Measurements from ENCODE around the gene PPP1R26.

Gene PPP1R26

GRCh38 chr9:135506327-135507103, 26.9 kb downstream of the PPP1R26 start:
- peaks cover 0 to 38% of the 10 kb centered on the region in 2 experiments; a peak in 2 of 3 replicates for H3K36me3 ChIP-seq (ENCODE audit: control insufficient read depth in 2 of 2, insufficient read depth in 1 of 2, low read length in 2 of 2)
- POLR2A ChIA-PET: interaction anchor here (0.8 to 1.9 kb wide), 3 partner anchors 20 to 26 kb away, joined by 3 to 6 read pairs (median 4); no protein-coding TSS in a partner anchor
- H3K9me3 ChIP-seq (ENCODE audit: control insufficient read depth, insufficient read depth, low read depth, low read length): no peaks in the 10 kb centered on the region
- H3K4me3 ChIP-seq (ENCODE audit: low read depth, low read length): no peak overlapping the region
- no peak for TF ChIP-seq ZEB2 (tag by site-specific recombination; IDR thresholded peaks at IDR 0.05)
- no peak for TF ChIP-seq ZNF266 (tag by site-specific recombination; IDR thresholded peaks at IDR 0.05; ENCODE audit: low read depth)
- no peak for TF ChIP-seq ZNF558 (tag by site-specific recombination; IDR thresholded peaks at IDR 0.05)
- TF ChIP-seq ZFP69B (tag by site-specific recombination; IDR thresholded peaks at IDR 0.05): peak; percentile 89
- TF ChIP-seq GLIS1 (tag by site-specific recombination; IDR thresholded peaks at IDR 0.05): peak; percentile 75; the same call in 1 of the 2 replicates
- TF ChIP-seq, protein P1, sequence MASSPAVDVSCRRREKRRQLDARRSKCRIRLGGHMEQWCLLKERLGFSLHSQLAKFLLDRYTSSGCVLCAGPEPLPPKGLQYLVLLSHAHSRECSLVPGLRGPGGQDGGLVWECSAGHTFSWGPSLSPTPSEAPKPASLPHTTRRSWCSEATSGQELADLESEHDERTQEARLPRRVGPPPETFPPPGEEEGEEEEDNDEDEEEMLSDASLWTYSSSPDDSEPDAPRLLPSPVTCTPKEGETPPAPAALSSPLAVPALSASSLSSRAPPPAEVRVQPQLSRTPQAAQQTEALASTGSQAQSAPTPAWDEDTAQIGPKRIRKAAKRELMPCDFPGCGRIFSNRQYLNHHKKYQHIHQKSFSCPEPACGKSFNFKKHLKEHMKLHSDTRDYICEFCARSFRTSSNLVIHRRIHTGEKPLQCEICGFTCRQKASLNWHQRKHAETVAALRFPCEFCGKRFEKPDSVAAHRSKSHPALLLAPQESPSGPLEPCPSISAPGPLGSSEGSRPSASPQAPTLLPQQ (tag by site-specific recombination; IDR thresholded peaks at IDR 0.05): peak; percentile 77
- no peak for TF ChIP-seq GFI1B (tag by site-specific recombination; IDR thresholded peaks at IDR 0.05)
- H3K4me1 ChIP-seq (ENCODE audit: control insufficient read depth, insufficient read depth, low read length): peaks cover 3% of the 10 kb centered on the region; the same call in 1 of the 2 replicates
- CTCF ChIA-PET: interaction anchor here (0.6 to 2.5 kb wide), 7 partner anchors 11 to 601 kb away, joined by 3 to 11 read pairs (median 3); no protein-coding TSS in a partner anchor
- no peak overlapping the region for H3K27ac ChIP-seq (ENCODE audit: extremely low read depth, low read depth, low read length)

DNA sequence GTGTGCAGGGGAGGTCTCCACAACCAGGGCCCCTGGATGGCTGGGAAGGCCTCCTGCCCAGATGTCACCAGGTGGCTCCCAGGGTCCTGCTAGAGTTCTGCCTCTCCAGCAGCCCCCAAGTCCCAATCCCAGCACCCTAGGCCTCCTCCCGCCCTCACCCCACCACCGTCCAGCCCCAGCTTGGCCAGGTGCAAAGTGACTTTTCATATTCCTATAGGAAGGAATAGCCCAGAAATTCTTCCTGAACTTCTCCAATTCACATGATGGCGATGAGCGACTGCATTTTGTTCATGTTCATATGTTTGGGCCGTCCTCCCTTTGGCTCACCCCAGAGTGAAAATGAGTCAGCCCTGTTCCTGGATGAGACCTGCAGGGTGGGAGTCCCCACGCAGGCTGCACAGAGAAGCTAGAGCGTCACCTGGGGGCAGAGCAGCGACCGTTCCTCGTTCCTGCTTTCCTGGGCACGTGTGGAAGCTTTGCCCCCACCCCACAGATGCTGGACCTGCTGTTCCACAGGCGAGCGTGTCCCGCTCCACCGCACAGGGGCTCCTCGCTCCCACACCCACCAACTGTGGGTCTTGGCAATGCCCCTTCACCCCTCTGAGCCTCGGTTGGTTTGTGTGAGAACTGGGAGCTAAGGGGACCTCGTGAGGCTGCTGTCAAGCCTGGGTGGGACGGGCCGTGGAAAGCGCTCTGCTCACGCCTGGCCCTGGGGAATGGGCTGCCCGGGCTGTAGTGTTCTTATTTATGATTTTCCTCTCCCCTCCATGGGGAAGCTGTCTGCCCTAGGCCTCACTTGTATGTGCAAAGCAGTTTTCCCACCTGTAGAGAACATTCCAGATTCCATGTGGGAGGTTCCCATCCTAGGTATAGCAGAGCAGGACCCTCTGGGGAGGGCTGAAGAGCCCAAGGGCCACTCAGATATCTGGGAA, 27.8 kb downstream of the PPP1R26 start:
- TF ChIP-seq ZNF157 (tag by site-specific recombination; IDR thresholded peaks at IDR 0.05) (no peak), HOXA7 (CRISPR knock-in tag; IDR thresholded peaks at IDR 0.05; ENCODE audit: borderline replicate concordance) (no peak), ZNF677 (tag by site-specific recombination; IDR thresholded peaks at IDR 0.05) (no peak), ZNF530 (tag by site-specific recombination; IDR thresholded peaks at IDR 0.05; ENCODE audit: low read depth) (no peak), GLIS1 (tag by site-specific recombination; IDR thresholded peaks at IDR 0.05) (no peak; the same call in 1 of the 2 replicates), MEIS1 (CRISPR knock-in tag; IDR thresholded peaks at IDR 0.05; ENCODE audit: borderline replicate concordance) (no peak), OSR2 (tag by site-specific recombination; IDR thresholded peaks at IDR 0.05) (no peak), ZNF350 (tag by site-specific recombination; IDR thresholded peaks at IDR 0.05) (no peak), ZNF558 (tag by site-specific recombination; IDR thresholded peaks at IDR 0.05) (no peak), ZNF366 (tag by site-specific recombination; conservative IDR thresholded peaks at IDR 0.05) (no peak)
- TF ChIP-seq, protein P2, sequence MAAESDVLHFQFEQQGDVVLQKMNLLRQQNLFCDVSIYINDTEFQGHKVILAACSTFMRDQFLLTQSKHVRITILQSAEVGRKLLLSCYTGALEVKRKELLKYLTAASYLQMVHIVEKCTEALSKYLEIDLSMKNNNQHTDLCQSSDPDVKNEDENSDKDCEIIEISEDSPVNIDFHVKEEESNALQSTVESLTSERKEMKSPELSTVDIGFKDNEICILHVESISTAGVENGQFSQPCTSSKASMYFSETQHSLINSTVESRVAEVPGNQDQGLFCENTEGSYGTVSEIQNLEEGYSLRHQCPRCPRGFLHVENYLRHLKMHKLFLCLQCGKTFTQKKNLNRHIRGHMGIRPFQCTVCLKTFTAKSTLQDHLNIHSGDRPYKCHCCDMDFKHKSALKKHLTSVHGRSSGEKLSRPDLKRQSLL (tag by site-specific recombination; IDR thresholded peaks at IDR 0.05): no peak
- TF ChIP-seq, protein P3, sequence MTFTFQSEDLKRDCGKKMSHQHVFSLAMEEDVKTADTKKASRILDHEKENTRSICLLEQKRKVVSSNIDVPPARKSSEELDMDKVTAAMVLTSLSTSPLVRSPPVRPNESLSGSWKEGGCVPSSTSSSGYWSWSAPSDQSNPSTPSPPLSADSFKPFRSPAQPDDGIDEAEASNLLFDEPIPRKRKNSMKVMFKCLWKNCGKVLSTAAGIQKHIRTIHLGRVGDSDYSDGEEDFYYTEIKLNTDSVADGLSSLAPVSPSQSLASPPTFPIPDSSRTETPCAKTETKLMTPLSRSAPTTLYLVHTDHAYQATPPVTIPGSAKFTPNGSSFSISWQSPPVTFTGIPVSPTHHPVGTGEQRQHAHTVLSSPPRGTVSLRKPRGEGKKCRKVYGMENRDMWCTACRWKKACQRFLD (tag by site-specific recombination; IDR thresholded peaks at IDR 0.05): no peak
- TF ChIP-seq, protein P4, sequence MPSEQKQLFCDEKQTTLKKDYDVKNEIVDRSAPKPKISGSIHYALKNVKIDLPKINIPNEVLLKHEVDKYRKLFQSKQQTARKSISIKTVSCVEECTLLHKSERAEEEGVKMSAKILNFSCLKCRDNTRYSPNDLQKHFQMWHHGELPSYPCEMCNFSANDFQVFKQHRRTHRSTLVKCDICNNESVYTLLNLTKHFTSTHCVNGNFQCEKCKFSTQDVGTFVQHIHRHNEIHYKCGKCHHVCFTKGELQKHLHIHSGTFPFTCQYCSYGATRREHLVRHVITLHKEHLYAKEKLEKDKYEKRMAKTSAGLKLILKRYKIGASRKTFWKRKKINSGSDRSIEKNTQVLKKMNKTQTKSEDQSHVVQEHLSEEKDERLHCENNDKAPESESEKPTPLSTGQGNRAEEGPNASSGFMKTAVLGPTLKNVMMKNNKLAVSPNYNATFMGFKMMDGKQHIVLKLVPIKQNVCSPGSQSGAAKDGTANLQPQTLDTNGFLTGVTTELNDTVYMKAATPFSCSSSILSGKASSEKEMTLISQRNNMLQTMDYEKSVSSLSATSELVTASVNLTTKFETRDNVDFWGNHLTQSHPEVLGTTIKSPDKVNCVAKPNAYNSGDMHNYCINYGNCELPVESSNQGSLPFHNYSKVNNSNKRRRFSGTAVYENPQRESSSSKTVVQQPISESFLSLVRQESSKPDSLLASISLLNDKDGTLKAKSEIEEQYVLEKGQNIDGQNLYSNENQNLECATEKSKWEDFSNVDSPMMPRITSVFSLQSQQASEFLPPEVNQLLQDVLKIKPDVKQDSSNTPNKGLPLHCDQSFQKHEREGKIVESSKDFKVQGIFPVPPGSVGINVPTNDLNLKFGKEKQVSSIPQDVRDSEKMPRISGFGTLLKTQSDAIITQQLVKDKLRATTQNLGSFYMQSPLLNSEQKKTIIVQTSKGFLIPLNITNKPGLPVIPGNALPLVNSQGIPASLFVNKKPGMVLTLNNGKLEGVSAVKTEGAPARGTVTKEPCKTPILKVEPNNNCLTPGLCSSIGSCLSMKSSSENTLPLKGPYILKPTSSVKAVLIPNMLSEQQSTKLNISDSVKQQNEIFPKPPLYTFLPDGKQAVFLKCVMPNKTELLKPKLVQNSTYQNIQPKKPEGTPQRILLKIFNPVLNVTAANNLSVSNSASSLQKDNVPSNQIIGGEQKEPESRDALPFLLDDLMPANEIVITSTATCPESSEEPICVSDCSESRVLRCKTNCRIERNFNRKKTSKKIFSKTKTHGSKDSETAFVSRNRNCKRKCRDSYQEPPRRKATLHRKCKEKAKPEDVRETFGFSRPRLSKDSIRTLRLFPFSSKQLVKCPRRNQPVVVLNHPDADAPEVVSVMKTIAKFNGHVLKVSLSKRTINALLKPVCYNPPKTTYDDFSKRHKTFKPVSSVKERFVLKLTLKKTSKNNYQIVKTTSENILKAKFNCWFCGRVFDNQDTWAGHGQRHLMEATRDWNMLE (tag by site-specific recombination; conservative IDR thresholded peaks at IDR 0.05; ENCODE audit: low read depth): no peak
- H3K9me3 ChIP-seq (ENCODE audit: control insufficient read depth, insufficient read depth, low read depth, low read length): no peaks in the 10 kb centered on the region
- H3K36me3 ChIP-seq (ENCODE audit: control insufficient read depth in 2 of 2, insufficient read depth in 1 of 2, low read length in 2 of 2): peaks cover 0 to 30% of the 10 kb centered on the region in 2 experiments; a peak in 2 of 3 replicates
- no peak overlapping the region for H3K4me3 ChIP-seq (ENCODE audit: low read depth, low read length)
- no peaks in the 10 kb centered on the region for H3K4me1 ChIP-seq (ENCODE audit: control insufficient read depth, insufficient read depth, low read length)
- POLR2A ChIA-PET: no interaction called here
- no peak overlapping the region for H3K27ac ChIP-seq (ENCODE audit: extremely low read depth, low read depth, low read length)
- CTCF ChIA-PET: interaction anchor here (0.6 to 0.7 kb wide), 2 partner anchors 13 to 416 kb away, joined by 3 read pairs; no protein-coding TSS in a partner anchor

All from HEK293 (cell line).